Brain microvascular endothelial cell (primary cell): Measurements from ENCODE around the gene TRABD2A.

Experiments used
- DNase-seq: peaks from one replicate; pipeline ENCODE4 v3.0.0-alpha.2; 2020
- H3K27ac ChIP-seq: fragments of 250-450 bp; sonication (Bioruptor Pico); 2 replicates; pipeline ENCODE4 v1.5.1; 2020; ENCODE audit warnings: mild to moderate bottlenecking, moderate library complexity
- H3K27me3 ChIP-seq: fragments of 250-450 bp; sonication (Bioruptor Pico); replicated peaks from 2 replicates; pipeline ENCODE4 v1.5.1; 2020; ENCODE audit warnings: mild to moderate bottlenecking
- H3K36me3 ChIP-seq: fragments of 250-450 bp; sonication (Bioruptor Pico); replicated peaks from 2 replicates; pipeline ENCODE4 v1.5.1; 2020; ENCODE audit warnings: mild to moderate bottlenecking
- H3K4me3 ChIP-seq: 2 replicates; pipeline ENCODE4 v1.5.1; 2011; ENCODE audit warnings: low read depth, mild to moderate bottlenecking, control low read depth, low read length, moderate library complexity
- in situ Hi-C: cut with HindIII; loops from 2 replicates; pipeline ENCODE4 v1.10.0; 2017; ENCODE audit warnings: low sequenced_read_pairs, low pct_ligation_motif_present
- TF ChIP-seq, protein P1 (sequence below): IDR thresholded peaks from 2 replicates; pipeline ENCODE4 v1.5.1; 2011; ENCODE audit warnings: low read depth, mild to moderate bottlenecking, moderate library complexity, low read length, control low read depth, inconsistent platforms; ENCODE audit errors: missing control alignments

The TRABD2A gene

GRCh38 chr2:84861539-84861938, 19.3 kb downstream of the TRABD2A start:
- no peak for DNase-seq
- TF ChIP-seq, protein P1, sequence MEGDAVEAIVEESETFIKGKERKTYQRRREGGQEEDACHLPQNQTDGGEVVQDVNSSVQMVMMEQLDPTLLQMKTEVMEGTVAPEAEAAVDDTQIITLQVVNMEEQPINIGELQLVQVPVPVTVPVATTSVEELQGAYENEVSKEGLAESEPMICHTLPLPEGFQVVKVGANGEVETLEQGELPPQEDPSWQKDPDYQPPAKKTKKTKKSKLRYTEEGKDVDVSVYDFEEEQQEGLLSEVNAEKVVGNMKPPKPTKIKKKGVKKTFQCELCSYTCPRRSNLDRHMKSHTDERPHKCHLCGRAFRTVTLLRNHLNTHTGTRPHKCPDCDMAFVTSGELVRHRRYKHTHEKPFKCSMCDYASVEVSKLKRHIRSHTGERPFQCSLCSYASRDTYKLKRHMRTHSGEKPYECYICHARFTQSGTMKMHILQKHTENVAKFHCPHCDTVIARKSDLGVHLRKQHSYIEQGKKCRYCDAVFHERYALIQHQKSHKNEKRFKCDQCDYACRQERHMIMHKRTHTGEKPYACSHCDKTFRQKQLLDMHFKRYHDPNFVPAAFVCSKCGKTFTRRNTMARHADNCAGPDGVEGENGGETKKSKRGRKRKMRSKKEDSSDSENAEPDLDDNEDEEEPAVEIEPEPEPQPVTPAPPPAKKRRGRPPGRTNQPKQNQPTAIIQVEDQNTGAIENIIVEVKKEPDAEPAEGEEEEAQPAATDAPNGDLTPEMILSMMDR: no peak

GRCh38 chr2:84858937-84859336, 21.9 kb downstream of the TRABD2A start:
- in situ Hi-C loops: no loop called here
- TF ChIP-seq, protein P1: no peak
- Histone ChIP-seq H3K27ac (no peak overlapping the region), H3K27me3 (no peaks in the 10 kb centered on the region), H3K4me3 (no peak overlapping the region), H3K36me3 (no peaks in the 10 kb centered on the region)
- no peak for DNase-seq

More at GRCh38 chr2:84861539-84861938, 19.3 kb downstream of the TRABD2A start:
- no peak overlapping the region for H3K4me3 ChIP-seq
- in situ Hi-C loops: no loop called here
- no peak overlapping the region for H3K27ac ChIP-seq
- no peaks in the 10 kb centered on the region for H3K27me3 ChIP-seq
- H3K36me3 ChIP-seq: no peaks in the 10 kb centered on the region

- Histone ChIP-seq H3K27ac (no peak overlapping the region), H3K36me3 (no peaks in the 10 kb centered on the region), H3K27me3 (no peaks in the 10 kb centered on the region), H3K4me3 (no peak overlapping the region)
- in situ Hi-C loops: no loop called here
- TF ChIP-seq, protein P1: peak; percentile 64
- DNase-seq: no peak
Measured at GRCh38 chr2:84858123-84858522, 22.8 kb downstream of the TRABD2A start.

DNA sequence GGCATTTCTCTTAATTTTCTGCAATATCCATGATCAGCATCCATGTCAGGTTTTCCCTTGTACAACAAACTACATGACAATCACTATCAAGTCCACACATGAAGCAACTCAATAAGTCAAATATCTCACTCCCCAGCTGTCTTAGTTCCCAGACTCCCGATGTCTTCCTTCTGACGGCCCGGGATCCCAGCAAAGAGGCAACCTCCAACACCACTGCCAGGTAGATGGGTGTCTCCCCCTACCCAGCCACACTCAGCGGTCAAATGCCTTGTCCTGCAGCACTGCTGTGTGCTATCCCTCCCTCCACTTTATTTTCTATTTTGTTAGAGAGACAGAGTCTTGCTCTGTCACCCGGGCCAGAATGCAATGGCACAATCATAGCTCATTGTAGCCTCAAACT, 23.3 kb downstream of the TRABD2A start:
- no peak for DNase-seq
- TF ChIP-seq, protein P1: no peak
- Histone ChIP-seq H3K36me3 (no peaks in the 10 kb centered on the region), H3K4me3 (no peak overlapping the region), H3K27me3 (no peaks in the 10 kb centered on the region), H3K27ac (no peak overlapping the region)
- in situ Hi-C loops: no loop called here

GRCh38 chr2:84856787-84857186, 24.1 kb downstream of the TRABD2A start:
- Histone ChIP-seq H3K27ac (no peak overlapping the region), H3K27me3 (no peaks in the 10 kb centered on the region), H3K36me3 (no peaks in the 10 kb centered on the region), H3K4me3 (no peak overlapping the region)
- DNase-seq: no peak
- in situ Hi-C loops: no loop called here
- TF ChIP-seq, protein P1: no peak

DNA sequence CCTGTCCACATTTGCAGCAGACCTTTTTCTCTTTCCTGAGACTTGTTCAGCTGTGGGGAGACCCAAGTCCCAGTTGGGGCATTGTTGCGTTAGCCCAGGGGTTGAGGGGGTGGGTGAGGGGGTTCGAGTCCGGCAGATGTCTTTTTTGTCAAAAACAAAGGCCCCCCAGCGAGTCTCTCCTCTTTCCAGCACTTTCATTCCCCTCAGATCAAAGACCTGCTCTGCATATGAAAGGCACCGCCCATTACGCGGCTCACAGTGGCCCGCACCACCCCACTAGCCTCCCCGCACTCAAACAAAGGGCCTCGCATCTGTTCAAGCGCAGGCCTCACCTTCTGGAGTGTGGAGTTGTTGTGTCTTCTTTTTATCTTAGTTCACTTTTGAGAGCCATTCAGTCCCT, 25.2 kb downstream of the TRABD2A start:
- TF ChIP-seq, protein P1: no peak
- no peaks in the 10 kb centered on the region for H3K36me3 ChIP-seq
- no peak overlapping the region for H3K4me3 ChIP-seq
- no peaks in the 10 kb centered on the region for H3K27me3 ChIP-seq
- in situ Hi-C loops: no loop called here
- H3K27ac ChIP-seq: no peak overlapping the region
- DNase-seq: no peak
